Activated naive CD8-positive, alpha-beta T cell treated with anti-CD3 and anti-CD28 coated beads, Interleukin-2, amount 10 ng/mL, durations not matched to agents 7 days and 5 days (primary cell): ENCODE results near the gene PDE4D. TPM values are rescaled to one million over a fixed set of nuclear protein-coding genes. Genes with fewer than 3 reads are reported as not detected.
"Not testable (repeated sequence)": the region's sequence is repeated elsewhere in the genome, so short reads cannot be mapped to it uniquely, and the experiment has no call there.

Experiments
- ATAC-seq: fragments of 150-1000 bp; cut with Tn5 transposase; one replicate; pipeline ENCODE4 v1.10.0; 2021; ENCODE audit warnings: low read depth, moderate library complexity
- POLR2A ChIA-PET: fragments of 350-600 bp; sonication (Branson Sonifier 250); formaldehyde crosslinking; loops from one replicate; lab custom pipeline; 2021; ENCODE audit warnings: antibody characterized with exemption; lab: Charles Lee
- DNase-seq: peaks from one replicate; pipeline ENCODE4 v3.0.0; 2021
- H3K27ac Mint-ChIP-seq: one replicate; pipeline ENCODE4 v1.8.0; 2022; ENCODE audit warnings: mild to moderate bottlenecking, mixed read lengths
- H3K27me3 Mint-ChIP-seq: one replicate; pipeline ENCODE4 v1.8.0; 2022; ENCODE audit warnings: mild to moderate bottlenecking, moderate library complexity, mixed read lengths
- H3K36me3 Mint-ChIP-seq: one replicate; pipeline ENCODE4 v1.8.0; 2021; ENCODE audit warnings: mild to moderate bottlenecking, mixed read lengths
- H3K4me1 Mint-ChIP-seq: one replicate; pipeline ENCODE4 v1.8.0; 2021; ENCODE audit warnings: mixed read lengths
- H3K4me3 Mint-ChIP-seq: one replicate; pipeline ENCODE4 v1.8.0; 2022; ENCODE audit warnings: mild to moderate bottlenecking, moderate library complexity, mixed read lengths
- H3K9me3 Mint-ChIP-seq: one replicate; pipeline ENCODE4 v1.8.0; 2021; ENCODE audit warnings: mixed read lengths
- total RNA-seq, 2 experiments: library from RNA; stranded (reverse); gene quantifications; one replicate each; pipeline ENCODE4 v1.2.3, GENCODE V29; 2021

The PDE4D gene
- total RNA-seq, 2 experiments from 2014 or later: 65.1 to 67.1 TPM

DNA sequence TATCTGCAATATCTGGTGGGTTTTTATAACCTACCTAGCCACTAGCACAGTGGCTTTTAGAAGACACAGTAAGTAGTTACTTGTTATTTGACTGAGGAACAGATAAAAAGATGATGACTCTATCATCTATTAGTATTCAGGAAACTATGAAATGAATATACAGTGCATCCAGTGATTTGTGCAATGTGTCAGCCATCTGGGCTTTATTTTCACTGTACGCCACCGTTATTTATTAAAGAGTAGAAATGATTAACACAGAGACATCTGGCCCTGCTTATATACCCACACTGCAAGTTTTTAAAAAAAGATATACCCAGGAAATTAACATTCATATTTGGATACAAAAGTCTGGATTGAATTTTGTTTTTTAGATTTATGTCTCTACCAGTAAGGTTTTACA, 408.4 kb downstream of the PDE4D start:
- Mint-ChIP-seq H3K27me3 (peaks cover 2% of the 10 kb centered on the region), H3K9me3 (no peaks in the 10 kb centered on the region), H3K4me3 (no peak overlapping the region), H3K4me1 (no peaks in the 10 kb centered on the region), H3K27ac (no peak overlapping the region), H3K36me3 (no peaks in the 10 kb centered on the region)
- ATAC-seq (no peak), DNase-seq (no peak)
- POLR2A ChIA-PET: no interaction called here

DNA sequence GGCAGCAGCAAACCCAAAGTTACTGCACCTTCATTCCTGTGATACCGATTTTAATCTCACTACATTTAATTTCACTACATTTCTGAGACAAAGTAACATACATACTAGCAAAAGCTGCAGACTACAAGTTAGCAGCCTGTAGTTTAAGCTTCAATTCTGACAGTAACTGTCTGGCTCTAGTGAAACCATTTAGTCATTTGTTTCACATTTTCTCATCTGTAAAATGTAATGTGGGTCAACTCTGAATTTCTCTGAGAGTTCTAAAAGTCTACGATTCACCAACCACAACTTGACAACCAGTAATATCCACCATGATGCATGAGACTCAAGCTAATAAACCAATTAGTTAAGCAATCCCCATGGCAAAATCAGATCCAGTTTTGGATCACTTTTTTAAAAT, 408.9 kb downstream of the PDE4D start:
- DNase-seq (no peak), ATAC-seq (no peak)
- no peaks in the 10 kb centered on the region for H3K9me3 Mint-ChIP-seq
- H3K4me3 Mint-ChIP-seq: no peak overlapping the region
- no peaks in the 10 kb centered on the region for H3K36me3 Mint-ChIP-seq
- no peaks in the 10 kb centered on the region for H3K4me1 Mint-ChIP-seq
- POLR2A ChIA-PET: no interaction called here
- H3K27me3 Mint-ChIP-seq: peaks cover 2% of the 10 kb centered on the region
- no peak overlapping the region for H3K27ac Mint-ChIP-seq

GRCh38 chr5:59483971-59484472, 409.5 kb downstream of the PDE4D start:
- Mint-ChIP-seq H3K27me3 (peaks cover 2% of the 10 kb centered on the region), H3K9me3 (no peaks in the 10 kb centered on the region), H3K27ac (no peak overlapping the region), H3K4me3 (no peak overlapping the region), H3K4me1 (no peaks in the 10 kb centered on the region), H3K36me3 (no peaks in the 10 kb centered on the region)
- POLR2A ChIA-PET: no interaction called here
- ATAC-seq (no peak), DNase-seq (no peak)

GRCh38 chr5:59479086-59479485, 414.4 kb downstream of the PDE4D start:
- ATAC-seq (no peak), DNase-seq (no peak)
- peaks cover 2% of the 10 kb centered on the region for H3K27me3 Mint-ChIP-seq
- no peak overlapping the region for H3K27ac Mint-ChIP-seq
- H3K36me3 Mint-ChIP-seq: no peaks in the 10 kb centered on the region
- no peaks in the 10 kb centered on the region for H3K9me3 Mint-ChIP-seq
- POLR2A ChIA-PET: no interaction called here
- no peaks in the 10 kb centered on the region for H3K4me1 Mint-ChIP-seq
- H3K4me3 Mint-ChIP-seq: no peak overlapping the region

GRCh38 chr5:59474324-59474723, 419.2 kb downstream of the PDE4D start:
- ATAC-seq: no peak
- POLR2A ChIA-PET: no interaction called here

GRCh38 chr5:59473611-59474010, 419.9 kb downstream of the PDE4D start:
- Mint-ChIP-seq H3K27ac (no peak overlapping the region), H3K9me3 (no peaks in the 10 kb centered on the region), H3K4me1 (no peaks in the 10 kb centered on the region), H3K27me3 (no peaks in the 10 kb centered on the region), H3K4me3 (no peak overlapping the region), H3K36me3 (no peaks in the 10 kb centered on the region)
- POLR2A ChIA-PET: no interaction called here
- DNase-seq (no peak), ATAC-seq (no peak)

More at GRCh38 chr5:59474324-59474723, 419.2 kb downstream of the PDE4D start:
- Mint-ChIP-seq H3K36me3 (no peaks in the 10 kb centered on the region), H3K4me1 (no peaks in the 10 kb centered on the region), H3K27ac (no peak overlapping the region), H3K4me3 (no peak overlapping the region), H3K27me3 (no peaks in the 10 kb centered on the region), H3K9me3 (no peaks in the 10 kb centered on the region)
- no peak for DNase-seq

DNA sequence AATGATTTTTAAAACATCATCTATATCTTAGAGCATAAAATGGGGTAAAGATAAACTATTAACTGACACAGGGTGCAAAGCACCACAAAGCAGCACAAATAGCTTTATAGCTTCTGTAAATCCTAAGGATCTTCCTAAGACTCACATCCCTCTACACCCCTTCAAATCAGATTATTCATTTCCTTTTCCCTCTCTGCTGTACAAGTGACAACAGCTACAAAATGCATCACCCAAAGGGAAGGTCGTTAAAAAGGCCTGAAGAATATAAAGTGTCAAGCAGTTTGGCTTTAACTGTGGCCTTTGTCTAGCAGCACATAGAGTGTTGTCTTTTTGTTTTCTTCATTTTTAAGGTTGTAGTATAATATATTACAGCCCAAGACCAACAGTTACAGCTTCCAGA, 422.1 kb downstream of the PDE4D start:
- POLR2A ChIA-PET: no interaction called here
- no peak for DNase-seq
- Mint-ChIP-seq H3K9me3 (no peaks in the 10 kb centered on the region), H3K27me3 (peaks cover 2% of the 10 kb centered on the region), H3K36me3 (no peaks in the 10 kb centered on the region), H3K27ac (no peak overlapping the region), H3K4me3 (no peak overlapping the region), H3K4me1 (no peaks in the 10 kb centered on the region)
- ATAC-seq: no peak

GRCh38 chr5:59467969-59468368, 425.6 kb downstream of the PDE4D start:
- Mint-ChIP-seq H3K36me3 (no peaks in the 10 kb centered on the region), H3K27me3 (peaks cover 2% of the 10 kb centered on the region), H3K4me1 (no peaks in the 10 kb centered on the region), H3K9me3 (no peaks in the 10 kb centered on the region), H3K27ac (no peak overlapping the region), H3K4me3 (no peak overlapping the region)
- DNase-seq (no peak), ATAC-seq (no peak)
- POLR2A ChIA-PET: no interaction called here

- POLR2A ChIA-PET: no interaction called here
- no peaks in the 10 kb centered on the region for H3K36me3 Mint-ChIP-seq
- no peaks in the 10 kb centered on the region for H3K4me1 Mint-ChIP-seq
- no peak overlapping the region for H3K4me3 Mint-ChIP-seq
- no peak for ATAC-seq
- no peak for DNase-seq
- H3K27me3 Mint-ChIP-seq: peaks cover 2% of the 10 kb centered on the region
- no peaks in the 10 kb centered on the region for H3K9me3 Mint-ChIP-seq
- H3K27ac Mint-ChIP-seq: no peak overlapping the region
Observed at GRCh38 chr5:59466271-59466670, 427.3 kb downstream of the PDE4D start.

- no peaks in the 10 kb centered on the region for H3K9me3 Mint-ChIP-seq
- ATAC-seq: no peak
- POLR2A ChIA-PET: no interaction called here
- no peak for DNase-seq
- no peak overlapping the region for H3K4me3 Mint-ChIP-seq
- no peak overlapping the region for H3K27ac Mint-ChIP-seq
- H3K4me1 Mint-ChIP-seq: no peaks in the 10 kb centered on the region
- peaks cover 2% of the 10 kb centered on the region for H3K27me3 Mint-ChIP-seq
- H3K36me3 Mint-ChIP-seq: no peaks in the 10 kb centered on the region
Observed at GRCh38 chr5:59464969-59465368, 428.6 kb downstream of the PDE4D start.

GRCh38 chr5:59463618-59464166, 429.8 kb downstream of the PDE4D start:
- H3K27me3 Mint-ChIP-seq, H3K4me1 Mint-ChIP-seq, H3K36me3 Mint-ChIP-seq, H3K4me3 Mint-ChIP-seq, DNase-seq, H3K27ac Mint-ChIP-seq, H3K9me3 Mint-ChIP-seq, POLR2A ChIA-PET, ATAC-seq: not testable (repeated sequence)

DNA sequence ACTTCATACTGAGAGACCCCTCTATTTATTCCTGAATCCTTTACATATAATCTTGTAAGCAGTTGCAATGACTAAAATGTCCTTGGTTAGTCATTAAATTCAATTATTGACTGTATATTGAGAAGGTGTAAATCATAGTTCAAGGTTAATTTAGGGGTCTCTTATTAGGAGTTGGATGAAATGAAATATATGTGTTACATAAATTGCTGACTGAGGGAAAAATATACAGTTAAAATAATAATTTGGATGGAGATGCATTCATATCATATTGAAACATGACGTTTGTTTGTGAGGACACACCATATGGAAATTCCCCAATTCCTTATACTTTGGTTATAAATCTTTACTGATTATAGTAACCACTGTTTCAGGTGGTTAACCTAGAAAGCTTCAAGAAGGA, 430.6 kb downstream of the PDE4D start:
- no peak for DNase-seq
- Mint-ChIP-seq H3K27me3 (peaks cover 3% of the 10 kb centered on the region), H3K4me1 (no peaks in the 10 kb centered on the region), H3K9me3 (no peaks in the 10 kb centered on the region), H3K36me3 (no peaks in the 10 kb centered on the region), H3K27ac (no peak overlapping the region), H3K4me3 (no peak overlapping the region)
- ATAC-seq: no peak
- POLR2A ChIA-PET: no interaction called here

DNA sequence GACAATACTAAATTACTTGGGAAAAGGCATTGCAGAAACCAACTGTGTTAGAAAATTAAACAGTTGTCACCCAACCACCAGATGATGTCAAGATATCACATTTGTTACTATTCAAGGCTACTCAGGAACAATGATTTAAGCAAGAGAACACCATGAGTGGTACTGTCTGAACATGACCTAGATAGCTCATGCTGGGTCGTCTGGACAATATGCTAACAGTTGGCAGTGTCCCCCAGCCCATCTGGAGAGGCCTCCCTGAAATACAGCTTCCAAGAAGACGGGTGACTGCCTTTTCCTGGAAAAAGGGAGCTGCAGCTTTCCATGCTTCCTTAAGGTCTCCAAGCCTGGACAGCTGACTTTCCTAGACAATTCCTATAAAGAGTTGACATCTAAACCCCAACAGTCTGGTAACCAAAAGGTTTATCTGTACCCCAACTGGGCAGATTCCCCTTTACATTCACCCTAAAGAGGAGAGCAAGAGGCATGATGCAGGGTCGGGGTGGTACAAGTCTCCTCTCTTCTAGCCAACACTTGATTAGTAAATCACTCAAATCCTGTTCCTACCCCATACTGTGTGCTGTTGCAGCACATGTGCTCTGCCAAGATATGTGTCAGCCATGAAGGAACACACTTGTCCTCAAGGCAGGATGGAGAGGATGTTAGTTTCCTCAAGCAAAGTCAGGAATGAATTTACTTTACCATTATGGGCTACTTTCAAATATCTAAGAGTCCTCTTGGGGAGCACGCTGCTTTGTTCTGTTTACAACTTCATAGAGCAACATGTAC, 433.0 kb downstream of the PDE4D start:
- DNase-seq (no peak), ATAC-seq (no peak)
- H3K9me3 Mint-ChIP-seq: no peaks in the 10 kb centered on the region
- H3K4me1 Mint-ChIP-seq: no peaks in the 10 kb centered on the region
- H3K36me3 Mint-ChIP-seq: no peaks in the 10 kb centered on the region
- POLR2A ChIA-PET: no interaction called here
- H3K27ac Mint-ChIP-seq: no peak overlapping the region
- H3K4me3 Mint-ChIP-seq: no peak overlapping the region
- peaks cover 2% of the 10 kb centered on the region for H3K27me3 Mint-ChIP-seq
